Measurements from ENCODE around the gene LHFPL2. TPM values are rescaled to one million over a fixed set of nuclear protein-coding genes. Genes with fewer than 3 reads are reported as not detected.

Gene LHFPL2
- total and polyA plus RNA-seq, 9 of the 15 experiments (the other 6 are each of a cell fraction or from before 2014, with no cell fraction given) = 1.0 to 6.6 (median 4.6) TPM

DNA sequence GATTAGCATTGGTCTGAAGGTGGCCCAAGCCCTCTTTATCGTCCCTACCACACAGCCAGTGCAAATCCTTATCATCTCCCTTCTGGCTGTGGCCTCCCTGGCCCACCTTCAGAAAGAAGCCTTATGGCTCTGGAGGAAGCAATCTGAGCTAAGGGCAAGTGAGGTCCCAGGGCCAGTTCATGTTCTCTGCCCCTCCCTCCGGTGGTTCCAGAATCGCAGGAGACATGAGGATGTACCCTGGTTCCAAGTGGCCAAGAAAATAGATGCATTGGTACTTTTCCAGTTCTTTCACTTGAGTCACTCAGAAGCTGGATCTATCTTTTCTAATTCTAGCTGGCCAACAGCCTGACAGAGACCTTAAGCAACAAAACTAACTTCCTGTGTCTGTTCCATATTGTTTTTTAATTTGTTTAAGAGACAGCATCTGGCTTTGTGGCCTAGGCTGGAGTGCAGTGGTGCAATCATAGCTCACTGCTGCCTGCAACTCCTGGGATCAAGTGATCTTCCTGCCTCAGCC lies 60.7 kb downstream of the LHFPL2 start (continued):
- TF ChIP-seq MCM2 (IDR thresholded peaks at IDR 0.05; ENCODE audit: low read depth) (no peak), PURB (CRISPR knock-in tag; IDR thresholded peaks at IDR 0.05; ENCODE audit: low read depth) (no peak), KLF10 (CRISPR knock-in tag; IDR thresholded peaks at IDR 0.05) (no peak), BRCA1 (IDR thresholded peaks at IDR 0.05) (no peak), BRCA1 (CRISPR knock-in tag; IDR thresholded peaks at IDR 0.05) (no peak), HNRNPLL (IDR thresholded peaks at IDR 0.05; ENCODE audit: low read depth, low read length, poor library complexity, severe bottlenecking) (no peak), PHF21A (IDR thresholded peaks at IDR 0.05; ENCODE audit: borderline replicate concordance, low read depth) (peak; percentile 89), ZC3H8 (IDR thresholded peaks at IDR 0.05) (no peak), CBFA2T3 (IDR thresholded peaks at IDR 0.05) (peak; percentile 99), PHB (CRISPR knock-in tag; IDR thresholded peaks at IDR 0.05) (no peak), HNRNPH1 (optimal IDR thresholded peaks at IDR 0.05; ENCODE audit: low read depth, low read length) (no peak), FOXA3 (CRISPR knock-in tag; conservative IDR thresholded peaks at IDR 0.05 in 1 of 2, IDR thresholded peaks at IDR 0.05 in 1 of 2) (no peak), ZNF184 (CRISPR knock-in tag; IDR thresholded peaks at IDR 0.05) (no peak), HOXB6 (CRISPR knock-in tag; IDR thresholded peaks at IDR 0.05; ENCODE audit: borderline replicate concordance) (no peak), U2AF1 (optimal IDR thresholded peaks at IDR 0.05; ENCODE audit: low read depth, low read length) (no peak)
- TF ChIP-seq, protein P1, sequence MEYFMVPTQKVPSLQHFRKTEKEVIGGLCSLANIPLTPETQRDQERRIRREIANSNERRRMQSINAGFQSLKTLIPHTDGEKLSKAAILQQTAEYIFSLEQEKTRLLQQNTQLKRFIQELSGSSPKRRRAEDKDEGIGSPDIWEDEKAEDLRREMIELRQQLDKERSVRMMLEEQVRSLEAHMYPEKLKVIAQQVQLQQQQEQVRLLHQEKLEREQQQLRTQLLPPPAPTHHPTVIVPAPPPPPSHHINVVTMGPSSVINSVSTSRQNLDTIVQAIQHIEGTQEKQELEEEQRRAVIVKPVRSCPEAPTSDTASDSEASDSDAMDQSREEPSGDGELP (CRISPR knock-in tag; IDR thresholded peaks at IDR 0.05; ENCODE audit: borderline replicate concordance) = peak; percentile 68; the same call in 1 of the 2 replicates
- TF ChIP-seq, protein P2, sequence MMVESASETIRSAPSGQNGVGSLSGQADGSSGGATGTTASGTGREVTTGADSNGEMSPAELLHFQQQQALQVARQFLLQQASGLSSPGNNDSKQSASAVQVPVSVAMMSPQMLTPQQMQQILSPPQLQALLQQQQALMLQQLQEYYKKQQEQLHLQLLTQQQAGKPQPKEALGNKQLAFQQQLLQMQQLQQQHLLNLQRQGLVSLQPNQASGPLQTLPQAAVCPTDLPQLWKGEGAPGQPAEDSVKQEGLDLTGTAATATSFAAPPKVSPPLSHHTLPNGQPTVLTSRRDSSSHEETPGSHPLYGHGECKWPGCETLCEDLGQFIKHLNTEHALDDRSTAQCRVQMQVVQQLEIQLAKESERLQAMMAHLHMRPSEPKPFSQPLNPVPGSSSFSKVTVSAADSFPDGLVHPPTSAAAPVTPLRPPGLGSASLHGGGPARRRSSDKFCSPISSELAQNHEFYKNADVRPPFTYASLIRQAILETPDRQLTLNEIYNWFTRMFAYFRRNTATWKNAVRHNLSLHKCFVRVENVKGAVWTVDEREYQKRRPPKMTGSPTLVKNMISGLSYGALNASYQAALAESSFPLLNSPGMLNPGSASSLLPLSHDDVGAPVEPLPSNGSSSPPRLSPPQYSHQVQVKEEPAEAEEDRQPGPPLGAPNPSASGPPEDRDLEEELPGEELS (CRISPR knock-in tag; IDR thresholded peaks at IDR 0.05; ENCODE audit: borderline replicate concordance) = no peak
- TF ChIP-seq, protein P3, sequence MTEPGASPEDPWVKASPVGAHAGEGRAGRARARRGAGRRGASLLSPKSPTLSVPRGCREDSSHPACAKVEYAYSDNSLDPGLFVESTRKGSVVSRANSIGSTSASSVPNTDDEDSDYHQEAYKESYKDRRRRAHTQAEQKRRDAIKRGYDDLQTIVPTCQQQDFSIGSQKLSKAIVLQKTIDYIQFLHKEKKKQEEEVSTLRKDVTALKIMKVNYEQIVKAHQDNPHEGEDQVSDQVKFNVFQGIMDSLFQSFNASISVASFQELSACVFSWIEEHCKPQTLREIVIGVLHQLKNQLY (CRISPR knock-in tag; conservative IDR thresholded peaks at IDR 0.05) = no peak
- TF ChIP-seq, protein P4, sequence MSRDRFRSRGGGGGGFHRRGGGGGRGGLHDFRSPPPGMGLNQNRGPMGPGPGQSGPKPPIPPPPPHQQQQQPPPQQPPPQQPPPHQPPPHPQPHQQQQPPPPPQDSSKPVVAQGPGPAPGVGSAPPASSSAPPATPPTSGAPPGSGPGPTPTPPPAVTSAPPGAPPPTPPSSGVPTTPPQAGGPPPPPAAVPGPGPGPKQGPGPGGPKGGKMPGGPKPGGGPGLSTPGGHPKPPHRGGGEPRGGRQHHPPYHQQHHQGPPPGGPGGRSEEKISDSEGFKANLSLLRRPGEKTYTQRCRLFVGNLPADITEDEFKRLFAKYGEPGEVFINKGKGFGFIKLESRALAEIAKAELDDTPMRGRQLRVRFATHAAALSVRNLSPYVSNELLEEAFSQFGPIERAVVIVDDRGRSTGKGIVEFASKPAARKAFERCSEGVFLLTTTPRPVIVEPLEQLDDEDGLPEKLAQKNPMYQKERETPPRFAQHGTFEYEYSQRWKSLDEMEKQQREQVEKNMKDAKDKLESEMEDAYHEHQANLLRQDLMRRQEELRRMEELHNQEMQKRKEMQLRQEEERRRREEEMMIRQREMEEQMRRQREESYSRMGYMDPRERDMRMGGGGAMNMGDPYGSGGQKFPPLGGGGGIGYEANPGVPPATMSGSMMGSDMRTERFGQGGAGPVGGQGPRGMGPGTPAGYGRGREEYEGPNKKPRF (IDR thresholded peaks at IDR 0.05; ENCODE audit: low read depth, low read length) = no peak
- TF ChIP-seq, protein P5, sequence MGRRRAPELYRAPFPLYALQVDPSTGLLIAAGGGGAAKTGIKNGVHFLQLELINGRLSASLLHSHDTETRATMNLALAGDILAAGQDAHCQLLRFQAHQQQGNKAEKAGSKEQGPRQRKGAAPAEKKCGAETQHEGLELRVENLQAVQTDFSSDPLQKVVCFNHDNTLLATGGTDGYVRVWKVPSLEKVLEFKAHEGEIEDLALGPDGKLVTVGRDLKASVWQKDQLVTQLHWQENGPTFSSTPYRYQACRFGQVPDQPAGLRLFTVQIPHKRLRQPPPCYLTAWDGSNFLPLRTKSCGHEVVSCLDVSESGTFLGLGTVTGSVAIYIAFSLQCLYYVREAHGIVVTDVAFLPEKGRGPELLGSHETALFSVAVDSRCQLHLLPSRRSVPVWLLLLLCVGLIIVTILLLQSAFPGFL (CRISPR knock-in tag; IDR thresholded peaks at IDR 0.05) = no peak
- TF ChIP-seq, protein P6, sequence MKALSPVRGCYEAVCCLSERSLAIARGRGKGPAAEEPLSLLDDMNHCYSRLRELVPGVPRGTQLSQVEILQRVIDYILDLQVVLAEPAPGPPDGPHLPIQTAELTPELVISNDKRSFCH (CRISPR knock-in tag; IDR thresholded peaks at IDR 0.05) = no peak
- TF ChIP-seq, protein P6 (tag; IDR thresholded peaks at IDR 0.05) = 0 out of 2 replicates have a peak, but pooled peaks have one; percentile 37

Data from K562 (cell line).